Activated CD4-positive, CD25-positive, alpha-beta regulatory T cell treated with anti-CD3 and anti-CD28 coated beads, Interleukin-2, amount 50 U/mL, for 16 hours (primary cell): ENCODE results near the gene HSP90AB1.

Source experiments
- DNase-seq: peaks from one replicate; pipeline ENCODE4 v3.0.0-alpha.2; 2020; ENCODE audit warnings: low read depth, low spot score

Gene HSP90AB1

GRCh38 chr6:44268095-44268628 is 21.3 kb downstream of the HSP90AB1 start:
- DNase-seq, result no peak

- no peak for DNase-seq
These were observed 22.4 kb downstream of the HSP90AB1 start for GRCh38 chr6:44269178-44269920.

GRCh38 chr6:44269921-44270525 is 23.1 kb downstream of the HSP90AB1 start, which contains the start of gene TMEM151B:
Gene TMEM151B (plus strand): TSS chr6:44270450. CDS start chr6:44270743, 293 bp downstream.
- no peak for DNase-seq

- no peak for DNase-seq
These were observed 23.9 kb downstream of the HSP90AB1 start for GRCh38 chr6:44270526-44271405.

- DNase-seq, result no peak
These were observed 24.5 kb downstream of the HSP90AB1 start for GRCh38 chr6:44271406-44271723.

- no peak for DNase-seq
These were observed 25.0 kb downstream of the HSP90AB1 start for GRCh38 chr6:44271914-44272313.

GRCh38 chr6:44272529-44272928 is 25.6 kb downstream of the HSP90AB1 start:
- no peak for DNase-seq

- no peak for DNase-seq
These were observed 26.2 kb downstream of the HSP90AB1 start for GRCh38 chr6:44272999-44273566.

GRCh38 chr6:44273617-44274016 is 26.7 kb downstream of the HSP90AB1 start:
- no peak for DNase-seq

GRCh38 chr6:44275271-44275748 is 28.4 kb downstream of the HSP90AB1 start:
- DNase-seq, result no peak

GRCh38 chr6:44275749-44276648 is 29.1 kb downstream of the HSP90AB1 start:
- no peak for DNase-seq

GRCh38 chr6:44276667-44277640 is 30.1 kb downstream of the HSP90AB1 start:
- DNase-seq, result no peak

- DNase-seq, result no peak
These were observed 30.9 kb downstream of the HSP90AB1 start for GRCh38 chr6:44277763-44278162.

GRCh38 chr6:44278315-44278714 is 31.4 kb downstream of the HSP90AB1 start:
- DNase-seq, result no peak

- no peak for DNase-seq
These were observed 32.1 kb downstream of the HSP90AB1 start for GRCh38 chr6:44278774-44279697.

GRCh38 chr6:44284121-44284520 is 37.2 kb downstream of the HSP90AB1 start:
- DNase-seq, result no peak

- DNase-seq, result no peak
These were observed 38.0 kb downstream of the HSP90AB1 start for GRCh38 chr6:44284867-44285266.

GRCh38 chr6:44285552-44286284 is 38.8 kb downstream of the HSP90AB1 start:
- no peak for DNase-seq
